Measurements from ENCODE around the gene PTP4A2. TPM values are rescaled to one million over a fixed set of nuclear protein-coding genes. Genes with fewer than 3 reads are reported as not detected.

The PTP4A2 gene
- total and polyA plus RNA-seq, 2 donors (not counting 1 experiment from before 2014, with no cell fraction given): 78.2 to 193 TPM

DNA sequence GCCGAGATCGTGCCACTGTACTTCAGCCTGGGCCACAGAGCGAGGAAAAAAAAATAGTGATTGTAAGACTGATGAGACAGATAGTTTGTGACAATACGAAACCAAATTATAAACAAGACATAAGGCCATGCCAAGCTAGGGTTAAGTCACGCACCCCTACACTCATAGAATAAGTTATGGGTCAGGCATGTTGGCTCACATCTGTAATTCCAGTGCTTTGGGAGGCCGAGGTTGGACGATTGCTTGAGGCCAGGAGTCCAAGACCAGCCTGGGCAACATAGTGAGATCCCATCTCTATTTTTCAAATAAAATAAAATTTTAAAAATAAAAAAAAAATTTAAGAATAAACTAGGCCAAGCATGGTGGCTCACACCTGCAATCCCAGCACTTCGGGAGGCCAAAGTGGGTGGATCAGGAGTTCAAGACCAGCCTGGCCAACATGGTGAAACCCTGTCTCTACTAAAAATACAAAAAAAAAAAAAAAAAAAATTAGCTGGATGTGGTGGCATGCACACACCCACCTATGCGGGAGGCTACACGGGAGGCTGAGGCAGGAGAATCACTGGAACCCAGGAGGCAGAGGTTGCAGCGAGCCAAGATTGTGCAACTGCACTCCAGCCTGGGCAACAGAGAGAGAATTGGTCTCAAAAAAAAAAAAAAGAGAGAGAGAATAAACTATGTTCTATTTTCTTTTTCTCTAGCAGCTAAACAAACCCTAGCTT lies 72.3 kb downstream of the PTP4A2 start:
- peaks cover 11% of the 10 kb centered on the region for H3K4me1 Mint-ChIP-seq
- no peak for TF ChIP-seq CTCF (IDR thresholded peaks at IDR 0.05)
- no peak for TF ChIP-seq EZH2 (IDR thresholded peaks at IDR 0.05; ENCODE audit: borderline replicate concordance, insufficient read depth, low read depth, low read length, poor library complexity, severe bottlenecking)
- Histone ChIP-seq H3K79me2 (ENCODE audit: control insufficient read depth, insufficient read depth, low read length) (no peaks in the 10 kb centered on the region), H3K27me3 (replicated peaks in 1 of 4; ENCODE audit: control extremely low read depth in 1 of 4, control insufficient read depth in 3 of 4, insufficient read depth in 4 of 4, low read length in 3 of 4) (no peaks in the 10 kb centered on the region), H3K36me3 (replicated peaks in 1 of 2; ENCODE audit: control extremely low read depth in 1 of 2, control insufficient read depth in 1 of 2, extremely low read depth in 1 of 2, insufficient read depth in 2 of 2, low read length in 1 of 2) (no peaks in the 10 kb centered on the region), H3K4me3 (ENCODE audit: control extremely low read depth in 1 of 5, extremely low read depth in 1 of 5, insufficient read depth in 1 of 5, low read depth in 2 of 5, low read length in 4 of 5) (no peak overlapping the region), H3K27ac (ENCODE audit: low read length in 2 of 2) (no peak overlapping the region), H4K20me1 (ENCODE audit: control insufficient read depth, insufficient read depth, low read length, poor library complexity, severe bottlenecking) (no peaks in the 10 kb centered on the region), H2AFZ (ENCODE audit: insufficient read depth, low read depth, low read length, poor library complexity, severe bottlenecking) (peak overlapping the region; percentile 18), H3K9me3 (ENCODE audit: control extremely low read depth in 1 of 3, control insufficient read depth in 2 of 3, insufficient read depth in 1 of 3, low read length in 2 of 3) (no peaks in the 10 kb centered on the region), H3K4me2 (replicated peaks; ENCODE audit: low read depth, low read length, poor library complexity, severe bottlenecking) (peak overlapping the region; percentile 46), H3K9ac (ENCODE audit: low read length) (no peak overlapping the region), H3K4me1 (ENCODE audit: control insufficient read depth in 2 of 2, insufficient read depth in 2 of 2, low read length in 2 of 2) (peaks cover 7 to 10% of the 10 kb centered on the region in 2 donors)
- POLR2A ChIA-PET: interaction anchor here (0.5 kb wide), 1 partner anchor 222 kb away, joined by 4 read pairs; no protein-coding TSS in a partner anchor
- H3K27ac Mint-ChIP-seq: no peak overlapping the region
- no peaks in the 10 kb centered on the region for H3K27me3 Mint-ChIP-seq
- ATAC-seq (ENCODE audit: low read depth): no peak
- intact Hi-C loops (cut with micrococcal nuclease): no loop called here
- no peak for DNase-seq
- CTCF ChIA-PET: interaction anchor here (1.0 to 1.5 kb wide), 2 partner anchors 23 to 89 kb away, joined by 4 to 5 read pairs; no protein-coding TSS in a partner anchor
- peak overlapping the region; percentile 44 for H3K4me3 Mint-ChIP-seq
- 90% methylated on average over 5 of the region's 11 CpGs for WGBS (ENCODE audit: insufficient coverage)
- no peaks in the 10 kb centered on the region for H3K9me3 Mint-ChIP-seq (ENCODE audit: insufficient read depth)

DNA sequence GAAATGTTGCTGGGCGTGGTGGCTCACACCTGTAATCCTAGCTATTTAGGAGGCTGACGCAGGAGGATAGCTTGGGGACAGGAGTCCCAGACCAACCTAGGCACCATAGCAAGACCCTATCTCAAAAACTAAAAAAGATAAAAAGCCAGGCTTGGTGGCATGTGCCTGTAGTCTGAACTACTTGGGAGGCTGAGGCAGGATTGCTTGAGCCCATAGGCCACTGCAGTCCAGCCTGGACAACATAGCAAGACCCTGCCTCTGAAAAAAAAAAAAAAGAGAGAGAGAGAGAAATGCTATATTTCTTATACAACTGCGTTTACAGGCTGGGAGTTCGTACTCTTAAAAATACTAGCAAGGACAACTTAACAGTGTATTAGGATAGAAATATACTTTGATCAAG lies 76.1 kb downstream of the PTP4A2 start:
- H2AFZ ChIP-seq (ENCODE audit: insufficient read depth, low read depth, low read length, poor library complexity, severe bottlenecking): no peak overlapping the region
- H3K9me3 ChIP-seq (ENCODE audit: control extremely low read depth in 1 of 3, control insufficient read depth in 2 of 3, insufficient read depth in 1 of 3, low read length in 2 of 3): no peaks in the 10 kb centered on the region
- ChIA-PET CTCF (interaction anchor here (3.2 kb wide), 1 partner anchor 103 kb away, joined by 26 read pairs; no protein-coding TSS in a partner anchor), POLR2A (no interaction called here)
- intact Hi-C loops (cut with micrococcal nuclease): no loop called here
- H3K4me2 ChIP-seq (replicated peaks; ENCODE audit: low read depth, low read length, poor library complexity, severe bottlenecking): no peak overlapping the region
- no peaks in the 10 kb centered on the region for H3K27me3 ChIP-seq (replicated peaks in 1 of 4; ENCODE audit: control extremely low read depth in 1 of 4, control insufficient read depth in 3 of 4, insufficient read depth in 4 of 4, low read length in 3 of 4)
- Mint-ChIP-seq H3K9me3 (ENCODE audit: insufficient read depth) (no peaks in the 10 kb centered on the region), H3K4me3 (no peak overlapping the region), H3K27ac (no peak overlapping the region), H3K4me1 (peaks cover 11% of the 10 kb centered on the region), H3K27me3 (no peaks in the 10 kb centered on the region)
- H3K36me3 ChIP-seq (replicated peaks in 1 of 2; ENCODE audit: control extremely low read depth in 1 of 2, control insufficient read depth in 1 of 2, extremely low read depth in 1 of 2, insufficient read depth in 2 of 2, low read length in 1 of 2): no peaks in the 10 kb centered on the region
- WGBS (ENCODE audit: insufficient coverage): no CpG with 5 or more reads among the region's 4 CpGs
- no peaks in the 10 kb centered on the region for H3K79me2 ChIP-seq (ENCODE audit: control insufficient read depth, insufficient read depth, low read length)
- H3K4me1 ChIP-seq (ENCODE audit: control insufficient read depth in 2 of 2, insufficient read depth in 2 of 2, low read length in 2 of 2): peaks cover 7 to 10% of the 10 kb centered on the region in 2 donors
- no peaks in the 10 kb centered on the region for H4K20me1 ChIP-seq (ENCODE audit: control insufficient read depth, insufficient read depth, low read length, poor library complexity, severe bottlenecking)
- H3K4me3 ChIP-seq (ENCODE audit: control extremely low read depth in 1 of 5, extremely low read depth in 1 of 5, insufficient read depth in 1 of 5, low read depth in 2 of 5, low read length in 4 of 5): no peak overlapping the region
- no peak overlapping the region for H3K9ac ChIP-seq (ENCODE audit: low read length)
- no peak for TF ChIP-seq EZH2 (IDR thresholded peaks at IDR 0.05; ENCODE audit: borderline replicate concordance, insufficient read depth, low read depth, low read length, poor library complexity, severe bottlenecking)
- no peak for TF ChIP-seq CTCF (IDR thresholded peaks at IDR 0.05)
- ATAC-seq (ENCODE audit: low read depth) (no peak), DNase-seq (no peak)
- H3K27ac ChIP-seq (ENCODE audit: low read length in 2 of 2): no peak overlapping the region
